Measurements from ENCODE around the gene ADCYAP1R1.

The ADCYAP1R1 gene

DNA sequence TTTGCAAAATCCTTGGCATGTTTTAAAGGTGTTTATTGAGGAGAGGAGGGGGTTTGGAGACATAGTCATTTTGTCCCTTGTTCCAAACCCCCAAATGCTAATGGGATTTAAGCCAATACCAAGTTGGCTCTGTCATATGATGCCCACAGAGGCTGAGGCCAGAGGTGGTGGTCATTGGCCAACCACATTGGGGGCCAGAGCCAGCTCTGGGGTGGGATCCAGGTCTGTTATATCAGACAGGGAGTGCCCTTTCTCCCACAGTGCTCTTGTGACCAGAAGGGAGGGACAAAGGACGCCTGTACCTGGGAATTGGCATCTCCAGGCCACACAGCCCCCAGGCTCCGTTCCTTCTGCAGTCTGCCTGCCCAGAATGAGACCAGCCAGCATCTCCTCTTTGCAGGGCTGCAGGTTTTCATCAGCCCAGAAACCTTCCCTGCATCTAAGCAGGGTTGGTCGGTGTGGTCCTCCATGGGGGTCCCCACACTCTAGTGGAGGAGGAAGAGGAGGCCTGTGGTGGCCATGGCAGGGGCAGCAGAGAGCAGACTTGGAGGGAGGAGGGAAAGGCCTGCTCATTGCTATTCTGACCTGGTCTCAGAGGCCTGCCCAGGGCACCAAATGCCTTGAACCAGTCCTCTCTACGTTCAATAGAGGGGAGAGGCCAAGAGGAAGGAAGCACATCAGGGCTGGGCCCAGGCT lies 17.9 kb downstream of the ADCYAP1R1 start:
- no peak for DNase-seq

DNA sequence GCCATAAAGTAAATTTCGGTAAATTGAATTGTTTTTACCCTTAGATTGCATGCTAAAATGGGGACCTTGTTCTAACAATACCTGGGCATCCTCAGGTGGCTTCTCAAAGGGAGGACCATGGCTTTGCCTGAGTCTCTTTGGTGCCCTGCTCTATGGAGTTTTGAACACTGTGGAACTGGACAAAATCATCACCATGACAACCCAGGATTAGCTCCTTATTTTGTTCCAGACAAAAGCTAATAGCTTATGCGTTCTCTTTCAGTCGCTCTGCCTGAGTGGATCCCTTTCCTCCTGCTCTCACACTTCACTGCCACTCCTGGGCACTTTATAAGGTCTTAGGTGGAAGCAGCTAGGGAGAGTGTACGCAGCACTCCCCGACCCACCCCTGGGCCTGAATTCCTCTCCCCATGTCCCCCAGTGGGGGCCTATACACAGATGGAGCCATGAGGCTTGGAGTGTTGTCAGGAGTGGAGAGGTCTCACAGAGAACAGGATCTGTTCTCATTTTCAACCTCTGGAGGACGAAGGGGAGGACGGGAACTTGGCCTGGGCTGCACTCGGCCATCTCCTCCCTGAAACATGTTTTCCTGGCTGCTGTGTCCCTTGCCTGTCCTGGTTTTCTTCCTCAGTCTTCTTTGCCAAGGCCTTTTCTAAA lies 19.0 kb downstream of the ADCYAP1R1 start:
- DNase-seq = no peak

DNA sequence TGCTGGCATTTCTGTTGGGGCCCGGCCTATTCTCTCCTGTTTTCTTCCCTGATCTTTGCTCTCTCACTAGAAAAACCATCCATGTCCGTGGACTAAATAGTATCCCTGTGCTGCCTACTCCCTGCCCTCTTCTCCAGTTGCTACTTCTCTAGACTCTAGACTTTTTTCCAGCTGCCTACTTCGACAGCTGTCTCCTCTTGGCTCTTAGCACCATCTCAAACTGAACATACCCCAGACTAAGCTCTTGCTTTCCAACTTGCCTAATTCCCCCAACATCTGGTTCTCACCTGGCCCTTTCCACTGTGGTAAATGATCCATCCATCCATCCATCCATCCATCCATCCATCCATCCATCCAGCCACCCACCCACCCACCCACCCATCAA lies 19.5 kb downstream of the ADCYAP1R1 start:
- no peak for DNase-seq

DNA sequence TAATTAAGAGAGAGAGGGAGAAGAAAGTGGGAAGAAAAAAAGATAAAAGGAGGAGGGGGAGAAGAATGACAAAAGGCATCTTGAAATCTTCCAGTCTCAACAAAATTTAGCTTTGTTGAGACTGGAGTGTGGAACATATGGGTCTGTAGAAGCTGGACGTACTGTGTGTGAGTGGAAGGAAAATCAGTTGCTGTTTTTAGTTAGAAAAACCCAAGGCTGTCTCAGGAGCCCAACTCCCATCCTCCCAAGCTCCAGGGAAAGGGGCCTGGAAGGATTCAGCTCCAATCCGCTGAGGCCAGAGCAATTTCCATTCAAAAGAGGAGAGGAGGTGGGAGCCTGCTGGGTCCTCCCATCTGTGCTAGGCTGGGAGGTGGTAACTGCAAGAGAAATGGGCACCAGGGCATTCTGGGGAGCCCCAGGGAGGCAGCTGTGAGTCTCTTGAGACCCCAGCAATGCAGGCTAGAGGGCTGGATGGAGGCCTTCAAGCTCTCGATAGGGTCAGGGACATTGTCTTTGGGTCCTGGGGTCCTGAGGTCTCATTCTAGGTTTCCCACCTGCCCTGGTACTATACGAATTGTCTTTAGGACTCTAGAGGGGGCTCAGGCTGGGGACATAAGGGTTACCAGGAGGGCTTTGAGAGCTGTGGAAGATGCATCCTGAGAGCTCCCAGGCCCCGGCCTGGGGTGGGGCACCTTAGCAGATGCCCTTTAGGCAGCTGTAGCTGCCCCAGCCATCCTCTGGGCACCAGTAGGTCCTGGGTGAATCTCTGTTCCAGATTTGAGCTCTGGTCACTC lies 21.4 kb downstream of the ADCYAP1R1 start:
- no peak for DNase-seq

DNA sequence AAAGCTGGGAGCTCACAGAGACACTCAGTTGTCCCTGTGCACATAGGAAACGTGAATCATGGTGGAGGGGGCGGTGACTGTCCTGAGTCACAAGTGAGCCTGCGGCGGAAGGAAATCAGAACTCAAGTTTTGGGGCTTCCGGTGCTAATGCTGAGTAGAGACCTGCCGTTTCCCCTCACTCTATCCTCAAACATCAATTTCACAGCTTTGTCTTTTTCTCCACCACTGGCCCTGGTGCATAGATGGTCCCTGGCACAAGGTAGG lies 21.9 kb downstream of the ADCYAP1R1 start:
- DNase-seq = no peak

DNA sequence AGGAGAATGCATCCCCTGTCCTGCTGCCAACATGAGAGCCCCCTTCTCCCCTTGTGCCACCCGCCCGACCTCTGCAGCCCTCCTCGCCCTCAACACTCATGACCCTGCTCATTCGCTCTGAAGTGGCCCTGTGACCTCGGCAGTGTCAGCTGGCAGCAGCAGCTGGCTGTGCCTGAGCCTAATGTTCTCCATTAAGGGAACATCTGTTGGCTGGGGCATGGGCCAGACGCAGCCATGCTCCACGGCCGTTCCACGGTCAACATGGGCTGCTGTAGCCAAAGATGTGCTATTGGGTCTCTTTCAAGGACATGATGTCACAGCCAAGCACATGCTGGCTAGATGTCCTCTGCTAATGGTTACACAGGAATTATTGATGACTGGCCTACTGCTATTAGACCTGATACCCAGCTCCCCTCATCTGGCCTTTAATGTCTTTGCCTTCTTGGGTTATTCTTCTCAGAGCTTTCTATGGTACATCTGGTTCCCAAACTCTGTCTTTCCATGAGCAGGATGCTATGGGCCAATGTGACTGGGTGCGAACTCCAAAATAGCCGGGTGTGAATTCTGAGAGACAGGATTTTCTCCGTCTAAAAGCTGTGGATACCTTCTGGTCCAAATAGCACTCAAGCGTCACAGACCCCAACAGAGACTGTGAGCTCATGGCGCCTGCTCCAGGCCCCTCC lies 22.4 kb downstream of the ADCYAP1R1 start:
- DNase-seq = peak; percentile 55

DNA sequence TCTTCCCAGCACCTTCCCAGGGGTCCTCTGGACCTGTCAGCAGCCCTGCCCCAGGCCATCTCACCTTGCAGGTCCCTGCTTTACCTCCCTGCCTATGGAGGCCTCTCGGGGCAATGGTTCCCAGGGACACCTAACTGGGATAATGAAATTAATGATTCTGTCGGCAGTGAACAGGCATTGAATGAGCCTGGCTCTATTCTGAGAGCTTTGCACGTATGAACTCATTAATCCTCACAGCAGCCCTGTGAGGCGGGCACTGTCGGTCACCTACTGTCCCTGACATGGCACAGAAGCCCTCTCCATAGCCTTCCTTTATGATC lies 22.9 kb downstream of the ADCYAP1R1 start:
- no peak for DNase-seq

DNA sequence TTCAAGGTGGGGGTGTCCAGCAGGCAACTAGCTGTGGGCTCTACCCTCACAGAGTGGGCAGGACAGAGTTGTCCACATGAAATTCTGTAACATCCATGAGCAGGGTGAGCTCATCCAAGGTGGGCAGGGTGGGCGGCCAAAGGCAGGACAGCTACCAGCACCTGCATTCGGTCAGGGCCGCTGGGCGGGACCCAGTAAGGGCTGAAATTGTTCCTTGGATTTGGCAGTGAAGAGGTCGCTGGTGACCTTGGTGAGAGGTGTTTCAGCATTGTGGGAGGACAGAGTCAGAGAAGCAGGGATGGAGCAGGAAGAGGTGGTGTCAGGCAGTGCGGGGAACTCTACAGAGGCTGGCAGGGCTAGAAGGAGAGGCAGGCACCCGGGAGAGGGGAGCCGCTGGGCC lies 23.9 kb downstream of the ADCYAP1R1 start:
- no peak for DNase-seq

DNA sequence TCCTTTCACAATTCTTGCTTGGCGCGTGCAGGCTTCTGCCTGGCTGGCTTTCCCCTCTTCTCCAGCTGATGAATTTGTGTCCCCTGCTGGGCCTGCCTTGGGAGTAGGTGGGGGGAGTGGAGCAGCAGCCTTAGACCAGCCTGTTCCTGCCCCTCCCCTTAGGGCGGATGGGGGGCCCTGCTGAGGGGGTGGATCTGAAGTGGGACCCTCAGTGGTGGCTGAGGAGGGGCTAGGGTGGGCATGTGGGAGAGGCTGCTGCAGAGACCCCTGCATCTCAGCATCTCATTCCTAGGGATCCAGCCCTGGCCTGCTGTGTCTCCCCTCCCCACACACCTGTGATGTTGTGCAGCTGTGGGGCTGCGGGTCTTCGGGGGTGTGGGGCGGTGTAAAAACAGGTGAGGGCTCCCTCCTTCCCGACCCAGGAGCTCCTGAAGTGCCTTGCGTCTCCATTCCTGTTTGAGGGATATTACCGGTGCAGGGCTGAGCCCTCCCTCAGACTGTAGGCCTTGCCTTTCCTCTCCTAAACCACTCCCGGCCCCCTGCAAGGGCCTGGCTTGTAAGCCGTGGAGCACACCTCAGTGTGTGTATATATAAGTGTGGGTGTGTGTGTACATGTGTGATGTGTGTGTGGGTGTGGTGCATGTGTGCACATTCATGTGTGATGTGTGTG lies 24.7 kb downstream of the ADCYAP1R1 start:
- no peak for DNase-seq

DNA sequence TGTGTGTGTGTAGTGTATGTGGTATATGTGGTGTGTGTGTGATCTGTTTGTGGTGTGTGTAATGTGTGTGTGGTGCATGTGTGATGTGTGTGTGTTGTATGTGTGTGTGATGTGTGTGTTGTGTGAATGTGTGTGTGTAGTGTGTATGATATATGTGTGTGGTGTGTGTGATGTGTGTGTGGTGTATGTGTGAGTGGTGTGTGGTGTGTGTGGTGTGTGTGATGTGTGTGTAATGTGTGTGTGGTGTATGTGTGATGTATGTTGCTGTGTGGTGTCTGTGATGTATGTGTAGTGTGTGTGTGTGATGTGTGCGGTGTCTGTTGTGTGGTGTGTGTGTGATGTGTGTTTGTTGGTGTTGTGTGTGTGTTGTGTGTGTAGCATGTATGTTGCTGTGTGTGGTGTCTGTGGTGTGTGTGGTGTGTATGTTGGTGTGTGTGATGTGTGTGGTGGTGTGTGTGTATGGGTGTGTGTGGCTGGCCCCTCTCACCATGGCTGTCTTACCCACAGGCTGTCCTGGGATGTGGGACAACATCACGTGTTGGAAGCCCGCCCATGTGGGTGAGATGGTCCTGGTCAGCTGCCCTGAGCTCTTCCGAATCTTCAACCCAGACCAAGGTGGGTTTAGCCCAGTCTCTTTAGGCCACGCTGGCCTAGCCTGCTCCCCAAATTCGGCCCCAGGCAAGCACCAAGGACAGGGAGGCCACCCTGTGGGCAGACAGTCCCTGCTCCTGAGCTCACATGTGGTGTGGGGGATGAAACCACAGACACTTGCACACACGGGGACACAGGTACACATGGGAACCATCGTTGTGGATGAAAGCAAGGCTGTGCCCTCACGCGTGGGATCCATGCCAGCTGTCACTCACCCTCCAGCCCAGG lies 25.6 kb downstream of the ADCYAP1R1 start:
- no peak for DNase-seq

DNA sequence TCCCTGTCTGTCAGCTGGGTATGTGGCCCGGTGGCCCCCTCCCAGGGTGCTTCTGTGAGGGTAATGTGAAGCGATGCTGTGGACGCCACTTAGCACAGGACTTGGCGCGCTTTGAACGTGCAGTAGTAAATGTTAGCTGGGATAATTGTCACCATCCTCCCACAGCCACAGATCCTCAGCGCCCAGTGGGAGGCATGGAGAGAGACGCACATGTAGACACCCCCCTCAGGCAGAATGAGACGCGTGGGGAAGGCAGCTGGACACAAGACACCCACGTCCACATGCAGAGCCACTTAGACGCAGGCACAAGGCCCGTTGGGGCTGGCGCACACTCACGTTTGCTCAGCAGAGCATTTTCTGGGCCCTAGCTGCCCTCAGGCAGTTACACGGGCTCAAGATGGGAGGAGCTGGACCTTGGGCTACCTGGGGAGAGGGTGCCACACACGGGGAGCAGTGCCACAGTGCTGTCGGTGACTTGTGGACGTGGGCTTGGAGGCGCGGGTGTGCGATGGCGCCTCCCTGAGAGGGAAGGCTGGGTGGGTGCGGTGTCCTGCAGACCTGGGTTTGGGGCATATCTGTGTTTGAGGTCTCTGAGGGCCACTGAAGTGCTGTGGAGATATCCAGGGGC lies 26.4 kb downstream of the ADCYAP1R1 start:
- no peak for DNase-seq

DNA sequence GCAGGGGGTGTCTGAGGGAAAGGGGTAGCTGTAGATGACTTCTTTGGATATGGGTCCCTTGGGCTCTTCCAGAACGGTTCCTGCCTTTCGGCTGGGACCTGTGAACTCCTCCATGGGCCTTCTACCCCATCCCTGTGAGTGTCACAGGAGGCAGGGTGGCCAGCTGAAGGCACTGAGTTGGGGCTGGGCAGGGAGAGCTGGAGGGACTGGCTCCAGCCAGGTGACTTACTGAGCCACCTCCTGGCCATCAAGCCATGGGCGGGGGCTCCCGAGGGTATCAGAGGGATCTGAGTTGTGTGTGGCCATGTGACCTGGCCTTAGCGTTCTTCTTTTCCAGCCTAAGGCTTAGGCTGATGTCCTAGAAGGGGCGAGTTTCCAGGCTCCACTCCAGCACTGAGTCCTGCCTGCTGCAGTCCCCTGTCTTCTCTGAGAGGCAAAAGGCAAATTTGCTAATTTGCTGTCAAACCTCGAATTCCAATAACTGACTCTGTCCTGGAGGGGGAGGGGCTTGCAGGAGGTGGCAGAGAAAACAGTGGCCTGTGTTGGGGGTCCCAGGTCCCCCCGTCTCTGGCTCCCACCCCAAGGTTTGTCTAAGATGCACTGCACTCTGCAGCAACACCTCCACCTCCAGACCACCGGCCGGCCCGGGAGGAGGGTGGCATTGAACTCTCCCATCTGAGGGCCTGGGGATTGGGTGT lies 27.2 kb downstream of the ADCYAP1R1 start:
- DNase-seq = no peak

DNA sequence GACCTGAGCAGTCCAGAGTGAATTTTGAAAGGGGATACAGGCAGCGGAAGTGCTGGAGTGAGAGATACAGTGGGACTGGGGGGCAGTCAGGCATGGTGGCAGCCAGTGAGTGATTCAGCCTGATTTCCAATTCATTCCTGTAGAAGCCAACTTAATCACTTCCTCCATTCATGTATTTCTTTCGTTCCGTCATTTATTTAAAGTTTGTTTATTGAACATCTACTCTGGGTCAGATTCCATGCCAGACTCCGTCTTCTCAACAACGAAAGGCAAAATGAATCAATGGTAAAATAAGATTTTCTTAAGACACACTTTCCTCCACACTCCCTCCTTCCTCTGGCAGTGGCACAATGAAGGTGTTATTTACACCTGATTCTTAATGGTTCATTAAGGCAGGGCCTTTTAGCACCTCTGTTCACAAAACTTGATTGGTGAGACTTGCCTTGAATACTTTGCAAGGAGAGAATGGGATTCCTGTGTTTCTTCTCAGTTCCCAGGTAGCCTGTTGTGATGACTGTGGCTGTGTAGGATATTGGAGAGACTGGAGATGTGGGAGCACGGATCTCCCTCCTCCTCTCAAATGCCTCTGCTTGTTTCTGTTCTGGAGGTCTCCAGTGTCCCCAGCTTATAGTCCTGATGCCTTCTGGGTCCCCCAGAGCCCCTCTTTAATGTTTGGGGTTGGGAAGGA lies 27.9 kb downstream of the ADCYAP1R1 start:
- no peak for DNase-seq

DNA sequence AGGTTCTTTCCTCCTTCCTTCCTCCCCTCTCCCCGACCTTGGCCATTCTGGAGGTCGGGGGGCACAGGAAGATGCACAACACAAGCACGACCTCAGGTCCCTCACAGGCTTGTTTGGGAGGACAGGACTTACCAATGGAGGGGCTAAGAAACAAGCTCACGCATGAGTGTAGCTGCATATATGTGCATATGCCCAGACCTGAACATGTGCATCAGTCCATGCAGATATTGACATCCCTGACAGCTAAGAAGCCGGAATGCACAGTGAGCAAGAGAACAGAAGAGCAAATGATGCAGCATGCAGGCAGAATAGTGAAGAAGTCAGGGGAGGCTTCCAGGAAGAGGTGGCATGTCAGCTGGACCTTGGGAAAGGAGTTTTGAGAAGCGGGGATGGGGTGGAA lies 28.7 kb downstream of the ADCYAP1R1 start:
- DNase-seq = no peak

DNA sequence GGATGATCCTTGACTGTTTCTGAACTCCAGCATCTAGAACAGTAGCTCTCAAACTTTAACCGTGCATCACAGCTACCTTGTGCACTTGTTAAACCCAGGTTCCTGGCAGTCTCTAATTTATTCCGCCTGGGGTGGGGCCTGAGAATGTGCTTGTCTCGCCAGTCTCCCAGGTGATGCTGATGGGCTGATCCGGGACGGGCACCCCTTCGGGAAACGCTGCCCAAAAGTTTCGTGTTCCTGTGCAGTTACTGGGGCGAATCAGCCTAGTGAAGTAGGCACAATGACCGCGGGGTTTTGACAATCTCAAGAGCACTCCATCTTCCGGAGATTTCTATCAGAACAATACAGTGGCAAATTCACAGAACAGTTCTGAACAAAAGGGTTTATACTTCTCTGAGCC lies 29.9 kb downstream of the ADCYAP1R1 start:
- DNase-seq = no peak

DNA sequence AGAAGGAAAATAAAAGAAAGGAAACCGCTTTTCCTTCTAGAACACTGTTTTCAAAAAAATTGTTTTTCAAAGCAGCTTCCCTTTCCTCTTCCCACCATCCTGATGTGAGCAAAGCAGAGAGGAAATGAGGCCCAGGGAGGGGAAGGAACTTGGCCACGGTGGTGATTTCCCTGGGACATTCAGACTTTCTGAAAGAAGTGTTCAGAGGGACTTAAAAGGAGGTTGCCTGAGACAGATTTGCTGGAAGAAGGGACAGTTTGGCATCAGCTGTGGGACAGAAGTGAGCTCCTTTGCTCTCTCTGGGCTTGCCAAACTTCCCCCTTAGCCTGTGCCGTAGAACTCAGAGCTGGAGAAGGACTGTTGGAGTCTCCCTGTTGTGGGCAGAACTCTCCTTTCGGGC lies 30.3 kb downstream of the ADCYAP1R1 start:
- no peak for DNase-seq

DNA sequence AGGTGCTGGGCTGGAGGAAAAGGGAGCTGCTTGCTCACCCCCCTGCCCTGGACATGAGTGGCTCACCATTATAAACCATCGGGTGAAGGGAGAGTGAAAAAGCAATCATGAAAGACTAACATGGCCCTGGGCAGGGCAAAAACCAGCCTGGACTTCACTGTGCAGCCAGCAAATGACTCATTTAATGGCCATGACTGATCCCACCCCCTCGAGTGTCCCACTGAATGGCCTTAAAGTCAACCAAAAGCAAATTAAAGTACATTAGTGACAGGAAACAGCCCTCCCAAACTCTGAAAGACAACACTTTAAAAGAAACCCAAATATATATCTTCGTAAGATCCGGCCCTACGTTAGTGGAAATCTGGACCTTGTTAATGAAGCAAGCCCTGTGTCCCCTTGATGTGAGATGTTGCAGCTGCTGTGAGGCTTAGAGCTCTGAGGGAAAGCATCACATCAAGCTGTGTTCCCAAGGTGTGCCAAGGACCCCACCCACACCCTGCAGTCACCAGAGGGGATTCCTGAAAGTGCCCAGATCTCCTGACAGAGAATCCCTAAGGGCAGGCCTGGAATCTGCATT lies 31.2 kb downstream of the ADCYAP1R1 start:
- no peak for DNase-seq

DNA sequence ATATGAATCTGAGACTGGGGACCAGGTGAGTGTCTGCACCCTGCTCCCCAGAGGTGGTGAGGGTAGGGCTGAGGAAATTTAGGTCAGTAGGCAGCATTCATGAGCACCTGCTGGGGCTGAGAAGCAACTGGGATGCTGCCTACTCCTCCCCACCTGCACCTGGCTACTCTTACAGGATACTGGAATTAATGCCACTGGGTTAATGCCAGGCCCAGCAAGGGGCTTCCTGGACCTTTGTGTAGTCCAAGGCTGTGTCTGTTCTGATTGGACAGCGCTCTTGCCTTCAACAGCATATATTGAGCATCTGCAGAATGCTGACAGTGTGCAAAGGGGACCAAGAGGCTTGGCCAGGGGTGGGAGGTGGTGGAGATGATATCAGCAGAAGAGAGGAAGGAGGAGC lies 32.1 kb downstream of the ADCYAP1R1 start:
- no peak for DNase-seq

DNA sequence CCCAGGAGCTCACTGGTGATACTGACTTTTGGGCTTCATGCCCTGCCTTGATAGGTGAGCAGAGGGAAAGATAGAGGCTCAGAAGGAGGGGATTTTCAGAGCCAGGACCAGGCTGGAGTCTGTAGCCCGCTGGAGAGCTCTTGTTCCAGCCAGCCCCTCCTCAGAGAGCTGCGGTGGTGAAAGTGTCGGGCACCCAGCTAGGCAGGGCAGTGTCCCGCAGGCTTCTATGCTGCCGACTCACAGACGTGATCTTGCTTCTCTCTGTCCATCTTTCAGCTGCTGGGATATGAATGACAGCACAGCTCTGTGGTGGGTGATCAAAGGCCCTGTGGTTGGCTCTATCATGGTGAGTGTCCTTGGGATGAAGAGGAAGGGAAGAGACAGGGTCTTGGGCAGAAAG lies 35.2 kb downstream of the ADCYAP1R1 start:
- DNase-seq = no peak

DNA sequence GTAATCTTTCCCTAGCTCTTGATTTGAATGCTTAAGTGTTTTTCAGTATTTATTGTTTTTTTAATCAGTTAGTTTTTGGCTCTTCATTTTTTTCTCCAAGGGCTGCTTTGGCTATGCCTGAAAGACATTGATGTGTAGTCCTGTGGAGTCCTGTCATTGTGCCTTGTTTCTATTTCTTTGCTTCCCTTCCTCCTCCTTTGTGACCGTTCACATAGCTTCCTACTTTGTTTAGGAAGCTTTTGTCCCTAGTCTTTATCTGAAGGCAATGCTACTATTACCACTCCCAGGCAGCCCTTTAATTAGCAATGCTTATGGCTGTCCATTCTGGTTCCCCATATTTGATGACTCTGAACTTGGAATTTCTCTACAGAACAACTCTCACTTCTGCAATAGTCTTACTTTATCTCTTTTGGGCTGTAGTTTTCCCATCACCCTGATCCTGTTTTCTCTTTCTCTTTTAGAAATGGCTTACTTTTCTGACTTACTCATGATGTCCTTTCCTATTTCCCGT lies 39.9 kb downstream of the ADCYAP1R1 start:
- DNase-seq = no peak

Data from NCI-H1694 (cell line).